Ascending aorta (tissue), 2 donors: ENCODE data around the gene EHBP1L1. TPM values are rescaled to one million over a fixed set of nuclear protein-coding genes. Genes with fewer than 3 reads are reported as not detected.

Experiments used
- DNase-seq, 2 donors: peaks; one replicate each; pipeline ENCODE4 v3.0.0-alpha.2; 2019; ENCODE audit warnings: low spot score in 2 of 2
- H3K27ac ChIP-seq, 2 donors: fragments of 200-600 bp; sonication (generic); one replicate each; pipeline ENCODE4 v1.5.1; 2016 to 2017; ENCODE audit warnings: mild to moderate bottlenecking in 1 of 2
- H3K27me3 ChIP-seq: fragments of 200-600 bp; sonication (generic); one replicate; pipeline ENCODE4 v1.5.1; 2017
- H3K36me3 ChIP-seq, 2 donors: fragments of 200-600 bp; sonication (generic); one replicate each; pipeline ENCODE4 v1.5.1; 2016
- H3K4me1 ChIP-seq, 2 donors: fragments of 200-600 bp; sonication (generic); one replicate each; pipeline ENCODE4 v1.5.1; 2016 to 2017; ENCODE audit warnings: mild to moderate bottlenecking in 1 of 2
- H3K4me3 ChIP-seq, 2 donors: fragments of 200-600 bp; sonication (generic); one replicate each; pipeline ENCODE4 v1.5.1; 2016 to 2017; ENCODE audit warnings: mild to moderate bottlenecking in 1 of 2
- H3K9me3 ChIP-seq, 2 donors: fragments of 200-600 bp; sonication (generic); one replicate each; pipeline ENCODE4 v1.5.1; 2016
- CTCF ChIP-seq, 3 experiments: fragments of 200-600 bp in 2 of 3; fragments of 450-650 bp in 1 of 3; sonication (generic) in 2 of 3; IDR thresholded peaks; one replicate each; pipeline ENCODE4 v1.5.1; 2016 to 2019; ENCODE audit warnings: antibody characterized with exemption in 3 of 3, mild to moderate bottlenecking in 1 of 3, moderate library complexity in 1 of 3
- intact Hi-C: fragments of 100-400 bp; cut with DNase I; formaldehyde crosslinking; loops from one replicate; pipeline ENCODE4 v1.15.1; 2023
- total RNA-seq: library from RNA; depleted of rRNA; stranded (reverse); fragments of >200 nt; gene quantifications from one replicate; pipeline ENCODE4 v1.1.0, GENCODE V29; 2016

Gene EHBP1L1
- total RNA-seq, 1 donor from 2014 or later = 418 TPM

- H3K27ac ChIP-seq = peak overlapping the region; percentile 97 to 99
- TF ChIP-seq CTCF (IDR thresholded peaks at IDR 0.05) = no peak
- H3K9me3 ChIP-seq = no peaks in the 10 kb centered on the region
- H3K36me3 ChIP-seq = peaks cover 15 to 16% of the 10 kb centered on the region in 2 donors
- H3K4me3 ChIP-seq = peak overlapping the region; percentile 79 to 82
- no peak for DNase-seq
- peaks cover 26 to 68% of the 10 kb centered on the region in 2 donors for H3K4me1 ChIP-seq
- intact Hi-C loops = loop anchor here (1.0 to 5.0 kb wide), 3 partner anchors 13 to 105 kb away; partner anchors contain the start of genes RELA and ZNRD2
- no peaks in the 10 kb centered on the region for H3K27me3 ChIP-seq
These were observed 18.4 kb upstream of the EHBP1L1 start for GRCh38 chr11:65557280-65558001.

DNA sequence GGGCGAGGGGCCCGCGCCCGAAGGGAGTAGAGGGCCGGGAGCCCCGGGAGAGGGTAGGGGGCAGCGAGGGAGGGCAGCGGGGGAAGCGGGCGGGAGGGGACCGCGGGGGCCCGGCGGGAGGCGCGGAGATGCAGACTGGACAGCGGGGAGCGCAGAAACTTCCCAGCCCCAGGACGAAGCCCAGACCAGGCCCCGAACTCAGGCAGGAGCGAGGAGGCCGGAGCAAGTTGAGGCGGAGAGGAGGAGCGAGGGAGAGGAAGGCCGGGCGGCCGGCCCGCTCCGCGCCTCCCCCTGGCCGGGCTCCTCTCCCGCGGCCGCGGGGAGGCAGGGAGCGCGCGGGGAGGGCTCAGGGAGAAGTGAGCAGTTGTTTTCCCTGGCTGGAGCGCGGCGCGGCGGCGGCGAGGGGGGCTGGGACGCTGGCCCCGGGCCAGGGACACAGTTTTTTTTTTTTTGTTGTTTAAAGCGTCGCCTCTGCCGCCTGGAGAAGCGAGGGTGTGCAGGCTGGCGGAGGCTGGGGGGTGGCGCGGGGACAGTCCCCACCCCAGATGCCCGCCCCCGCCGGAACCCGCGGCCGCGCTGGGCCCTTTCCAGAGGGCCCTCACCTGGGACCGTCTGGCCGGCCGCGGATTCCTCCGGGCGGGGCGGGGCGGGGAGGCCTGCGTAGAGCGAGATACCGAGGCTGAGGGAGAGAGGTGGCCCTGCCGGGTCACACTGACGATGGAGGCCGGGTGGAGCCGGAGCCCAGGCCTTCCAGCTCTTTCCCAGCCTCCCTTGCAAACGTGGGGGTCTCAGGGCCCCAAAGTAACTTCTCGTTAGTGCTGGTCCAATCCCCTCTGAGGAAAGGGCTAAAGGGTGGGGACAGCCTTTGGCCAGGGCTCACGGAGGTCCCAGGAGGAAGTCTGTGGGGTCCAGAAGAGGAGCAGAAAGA is 17.6 kb upstream of the EHBP1L1 start, which contains the start of gene LTBP3:
TSS of gene LTBP3 (minus strand) at position 358 of the 928 bp plus-strand sequence. CDS start 400 bp downstream, outside the sequence.
- peak within 1 kb of the TSS; percentile 97 to 99 for H3K27ac ChIP-seq
- H3K36me3 ChIP-seq = peaks cover 8% of the 10 kb centered on the region in 2 donors
- no peak for TF ChIP-seq CTCF (IDR thresholded peaks at IDR 0.05)
- H3K27me3 ChIP-seq = no peaks in the 10 kb centered on the region
- intact Hi-C loops = loop anchor here (1.0 to 5.0 kb wide), 3 partner anchors 12 to 104 kb away; partner anchors contain the start of genes RELA and ZNRD2
- H3K4me3 ChIP-seq = peak within 1 kb of the TSS; percentile 79 to 82
- no peaks in the 10 kb centered on the region for H3K9me3 ChIP-seq
- peak in 1 of 2 donors; percentile 93 for DNase-seq
- peaks cover 26 to 69% of the 10 kb centered on the region in 2 donors for H3K4me1 ChIP-seq

- peaks cover 29 to 70% of the 10 kb centered on the region in 2 donors for H3K4me1 ChIP-seq
- peaks cover under 1 to 1% of the 10 kb centered on the region in 2 donors for H3K36me3 ChIP-seq
- peak overlapping the region; percentile 97 to 99 for H3K27ac ChIP-seq
- no peaks in the 10 kb centered on the region for H3K27me3 ChIP-seq
- H3K4me3 ChIP-seq = peak overlapping the region; percentile 79 to 82
- peak in 1 of 2 donors; percentile 88 for DNase-seq
- peak in 1 of 3 experiments; percentile 27 for TF ChIP-seq CTCF (IDR thresholded peaks at IDR 0.05)
- intact Hi-C loops = loop anchor here (1.0 to 5.0 kb wide), 3 partner anchors 11 to 103 kb away; partner anchors contain the start of genes RELA and ZNRD2
- H3K9me3 ChIP-seq = no peaks in the 10 kb centered on the region
These were observed 16.8 kb upstream of the EHBP1L1 start for GRCh38 chr11:65558930-65559509.

- intact Hi-C loops = loop anchor here (5.0 kb wide), 1 partner anchor 103 kb away; the partner anchor contains the start of gene RELA
- no peak for TF ChIP-seq CTCF (IDR thresholded peaks at IDR 0.05)
- Histone ChIP-seq H3K27ac (peak overlapping the region; percentile 97 to 99), H3K36me3 (no peaks in the 10 kb centered on the region), H3K9me3 (no peaks in the 10 kb centered on the region), H3K4me3 (peak overlapping the region; percentile 79 to 82), H3K27me3 (no peaks in the 10 kb centered on the region), H3K4me1 (peaks cover 29 to 64% of the 10 kb centered on the region in 2 donors)
- DNase-seq = no peak
These were observed 16.3 kb upstream of the EHBP1L1 start for GRCh38 chr11:65559535-65559934.
